Measurements from ENCODE around the gene SH3BGRL. TPM values are rescaled to one million over a fixed set of nuclear protein-coding genes. Genes with fewer than 3 reads are reported as not detected.

SH3BGRL gene
- total RNA-seq, 1 experiment from 2014 or later: 26.4 TPM

DNA sequence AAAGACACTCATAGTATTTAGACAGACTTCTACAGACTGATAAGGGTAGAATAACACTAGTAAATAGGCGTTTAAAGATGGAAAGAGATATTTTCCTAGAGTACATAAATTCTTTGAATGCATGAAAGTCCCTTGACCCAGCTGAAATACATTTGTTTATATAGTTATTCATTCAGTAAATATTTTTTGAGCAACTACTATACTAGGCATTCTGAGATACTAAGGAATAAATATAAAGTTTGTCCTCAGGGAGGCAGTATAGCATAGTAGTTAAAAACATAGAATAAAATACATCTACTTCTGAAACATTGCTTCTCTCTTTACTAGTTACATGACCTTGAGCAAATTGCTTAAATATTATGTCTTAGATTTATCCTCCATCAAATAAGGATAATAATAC, 27.6 kb upstream of the SH3BGRL start:
- Histone ChIP-seq H4K20me1 (ENCODE audit: low read length) (no peaks in the 10 kb centered on the region), H3K79me2 (ENCODE audit: low read length) (no peaks in the 10 kb centered on the region), H3K4me3 (ENCODE audit: low read length) (no peak overlapping the region), H3K9me3 (ENCODE audit: low read length) (no peaks in the 10 kb centered on the region), H3K9ac (ENCODE audit: low read length) (no peak overlapping the region), H3F3A (ENCODE audit: low read length, unreplicated experiment) (no peaks in the 10 kb centered on the region), H3K27me3 (ENCODE audit: low read length) (no peaks in the 10 kb centered on the region), H3K9me2 (replicated peaks; ENCODE audit: low read length) (no peaks in the 10 kb centered on the region), H3K4me1 (ENCODE audit: insufficient read depth, low read length) (no peaks in the 10 kb centered on the region), H3K27ac (ENCODE audit: low read length) (no peak overlapping the region), H3K4me2 (ENCODE audit: low read length) (no peak overlapping the region), H2AFZ (ENCODE audit: low read length) (no peak overlapping the region), H3K36me3 (ENCODE audit: low read depth, low read length) (no peaks in the 10 kb centered on the region)
- DNase-seq (peak; percentile 71), ATAC-seq (peak; percentile 79)
- ChIA-PET POLR2A (ENCODE audit: unreplicated experiment) (no interaction called here), CTCF (interaction anchor here (0.6 to 1.1 kb wide), 2 partner anchors 27 to 203 kb away, joined by 3 to 4 read pairs; partner anchors contain the start of gene HMGN5)
- no TSS peak for BruUV-seq (replicated peaks)
- TF ChIP-seq, protein P1, sequence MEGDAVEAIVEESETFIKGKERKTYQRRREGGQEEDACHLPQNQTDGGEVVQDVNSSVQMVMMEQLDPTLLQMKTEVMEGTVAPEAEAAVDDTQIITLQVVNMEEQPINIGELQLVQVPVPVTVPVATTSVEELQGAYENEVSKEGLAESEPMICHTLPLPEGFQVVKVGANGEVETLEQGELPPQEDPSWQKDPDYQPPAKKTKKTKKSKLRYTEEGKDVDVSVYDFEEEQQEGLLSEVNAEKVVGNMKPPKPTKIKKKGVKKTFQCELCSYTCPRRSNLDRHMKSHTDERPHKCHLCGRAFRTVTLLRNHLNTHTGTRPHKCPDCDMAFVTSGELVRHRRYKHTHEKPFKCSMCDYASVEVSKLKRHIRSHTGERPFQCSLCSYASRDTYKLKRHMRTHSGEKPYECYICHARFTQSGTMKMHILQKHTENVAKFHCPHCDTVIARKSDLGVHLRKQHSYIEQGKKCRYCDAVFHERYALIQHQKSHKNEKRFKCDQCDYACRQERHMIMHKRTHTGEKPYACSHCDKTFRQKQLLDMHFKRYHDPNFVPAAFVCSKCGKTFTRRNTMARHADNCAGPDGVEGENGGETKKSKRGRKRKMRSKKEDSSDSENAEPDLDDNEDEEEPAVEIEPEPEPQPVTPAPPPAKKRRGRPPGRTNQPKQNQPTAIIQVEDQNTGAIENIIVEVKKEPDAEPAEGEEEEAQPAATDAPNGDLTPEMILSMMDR (conservative IDR thresholded peaks at IDR 0.05; ENCODE audit: low read depth, low read length): peak; percentile 59
- no peak for TF ChIP-seq EZH2 (IDR thresholded peaks at IDR 0.05; ENCODE audit: low read length, unreplicated experiment)
- intact Hi-C loops (cut with micrococcal nuclease): loop anchor here (1.0 to 5.0 kb wide), 4 partner anchors 47 to 297 kb away; no protein-coding TSS in a partner anchor

DNA sequence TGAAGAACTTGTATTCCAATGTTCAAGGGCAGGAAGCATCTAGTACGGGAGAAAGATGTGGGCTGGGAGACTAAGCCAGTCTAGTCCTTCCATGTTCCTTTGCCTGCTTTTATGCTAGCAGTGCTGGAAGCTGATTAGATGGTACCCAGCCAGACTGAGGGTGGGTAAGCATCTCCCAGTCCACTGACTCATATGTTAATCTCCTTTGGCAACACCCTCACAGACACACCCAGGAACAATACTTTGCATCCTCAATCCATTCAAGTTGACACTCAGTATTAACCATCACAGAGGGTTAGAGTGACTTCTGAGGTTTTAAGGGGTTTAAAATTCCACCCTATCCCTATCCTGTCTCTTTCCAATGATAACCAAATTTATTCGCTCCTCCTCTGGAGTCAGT, 6.6 kb upstream of the SH3BGRL start:
- no peak overlapping the region for H3K27ac ChIP-seq (ENCODE audit: low read length)
- intact Hi-C loops (cut with micrococcal nuclease): loop anchor here (2.0 kb wide), 1 partner anchor 182 kb away; no protein-coding TSS in a partner anchor
- H3K36me3 ChIP-seq (ENCODE audit: low read depth, low read length): no peaks in the 10 kb centered on the region
- H3F3A ChIP-seq (ENCODE audit: low read length, unreplicated experiment): no peaks in the 10 kb centered on the region
- no peaks in the 10 kb centered on the region for H3K9me3 ChIP-seq (ENCODE audit: low read length)
- H2AFZ ChIP-seq (ENCODE audit: low read length): peak overlapping the region; percentile 43; the same call in 1 of the 2 replicates
- no peaks in the 10 kb centered on the region for H3K27me3 ChIP-seq (ENCODE audit: low read length)
- H3K4me3 ChIP-seq (ENCODE audit: low read length): no peak overlapping the region
- DNase-seq: peak; percentile 5
- POLR2A ChIA-PET (ENCODE audit: unreplicated experiment): no interaction called here
- TF ChIP-seq EZH2 (IDR thresholded peaks at IDR 0.05; ENCODE audit: low read length, unreplicated experiment): no peak
- TF ChIP-seq, protein P1 (conservative IDR thresholded peaks at IDR 0.05; ENCODE audit: low read depth, low read length): no peak
- CTCF ChIA-PET: interaction anchor here (1.1 kb wide), 1 partner anchor 90 kb away, joined by 3 read pairs; no protein-coding TSS in a partner anchor
- no peaks in the 10 kb centered on the region for H4K20me1 ChIP-seq (ENCODE audit: low read length)
- BruUV-seq (replicated peaks): no TSS peak
- no peak overlapping the region for H3K9ac ChIP-seq (ENCODE audit: low read length)
- no peaks in the 10 kb centered on the region for H3K9me2 ChIP-seq (replicated peaks; ENCODE audit: low read length)
- ATAC-seq: peak; percentile 37; the same call in 1 of the 2 replicates
- no peaks in the 10 kb centered on the region for H3K4me1 ChIP-seq (ENCODE audit: insufficient read depth, low read length)
- no peaks in the 10 kb centered on the region for H3K79me2 ChIP-seq (ENCODE audit: low read length)
- H3K4me2 ChIP-seq (ENCODE audit: low read length): 0 out of 2 replicates have a peak overlapping the region, but pooled peaks have one; percentile 10

DNA sequence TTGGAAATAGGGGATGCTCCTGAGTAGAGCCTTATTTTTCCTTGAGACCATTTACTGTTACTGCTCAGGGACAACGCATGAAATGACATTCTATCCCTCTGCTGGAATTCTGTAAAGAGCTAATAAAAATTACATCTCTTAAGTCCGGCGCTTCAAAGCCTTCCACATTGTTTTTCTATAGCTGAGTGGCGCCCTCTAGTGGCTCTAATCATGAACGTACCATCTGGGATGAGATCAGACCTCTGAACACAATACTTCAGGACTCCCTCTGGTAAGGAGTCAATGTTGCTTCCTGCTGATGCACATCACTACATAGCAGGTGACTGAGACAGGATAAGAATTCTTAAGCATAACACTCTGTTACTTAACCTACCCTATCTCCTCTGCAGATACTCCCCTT, 6.2 kb upstream of the SH3BGRL start:
- ATAC-seq: peak; percentile 77
- Histone ChIP-seq H3K9ac (ENCODE audit: low read length) (no peak overlapping the region), H3K36me3 (ENCODE audit: low read depth, low read length) (no peaks in the 10 kb centered on the region), H3K27ac (ENCODE audit: low read length) (no peak overlapping the region), H3K4me2 (ENCODE audit: low read length) (0 out of 2 replicates have a peak overlapping the region, but pooled peaks have one; percentile 10), H2AFZ (ENCODE audit: low read length) (peak overlapping the region; percentile 43; the same call in 1 of the 2 replicates), H3K9me2 (replicated peaks; ENCODE audit: low read length) (no peaks in the 10 kb centered on the region), H3K79me2 (ENCODE audit: low read length) (no peaks in the 10 kb centered on the region), H3K9me3 (ENCODE audit: low read length) (no peaks in the 10 kb centered on the region), H3K4me1 (ENCODE audit: insufficient read depth, low read length) (no peaks in the 10 kb centered on the region), H3F3A (ENCODE audit: low read length, unreplicated experiment) (no peaks in the 10 kb centered on the region), H4K20me1 (ENCODE audit: low read length) (no peaks in the 10 kb centered on the region), H3K27me3 (ENCODE audit: low read length) (no peaks in the 10 kb centered on the region), H3K4me3 (ENCODE audit: low read length) (no peak overlapping the region)
- CTCF ChIA-PET: interaction anchor here (0.6 to 1.1 kb wide), 2 partner anchors 55 to 90 kb away, joined by 3 read pairs; no protein-coding TSS in a partner anchor
- DNase-seq: peak; percentile 75
- intact Hi-C loops (cut with micrococcal nuclease): loop anchor here (2.0 kb wide), 1 partner anchor 181 kb away; no protein-coding TSS in a partner anchor
- BruUV-seq (replicated peaks): no TSS peak
- POLR2A ChIA-PET (ENCODE audit: unreplicated experiment): no interaction called here
- TF ChIP-seq, protein P1 (conservative IDR thresholded peaks at IDR 0.05; ENCODE audit: low read depth, low read length): peak; percentile 82
- TF ChIP-seq EZH2phosphoT487 (IDR thresholded peaks at IDR 0.05; ENCODE audit: borderline replicate concordance, low read length): no peak
